Measurements from ENCODE around the gene MGP.

- TF ChIP-seq EP300 (IDR thresholded peaks at IDR 0.05) = no peak
- TF ChIP-seq CTCF (IDR thresholded peaks at IDR 0.05) = no peak
- no peak for TF ChIP-seq POLR2A (IDR thresholded peaks at IDR 0.05; ENCODE audit: low read depth)
- no peak for TF ChIP-seq POLR2AphosphoS5 (IDR thresholded peaks at IDR 0.05)
These were observed 15.5 kb upstream of the MGP start for GRCh38 chr12:14901228-14901562.

Measured in esophagus muscularis mucosa (tissue), 4 donors.